Natural killer cell (primary cell): ENCODE measurements around the gene PLCB1. TPM values are rescaled to one million over a fixed set of nuclear protein-coding genes. Genes with fewer than 3 reads are reported as not detected.
A peak's percentile ranks its signal among the peaks of the same experiment; 100 is the strongest.
"Not testable (repeated sequence)": the region's sequence is repeated elsewhere in the genome, so short reads cannot be mapped to it uniquely, and the experiment has no call there.

Experiments used
- ATAC-seq, 3 donors: fragments of 150-1000 bp in 2 of 3; fragments of 200-7000 bp in 1 of 3; cut with Tn5 transposase; 1 replicate in 1 of 3; 2 replicates in 2 of 3; pipeline ENCODE4 v1.10.0; 2021; ENCODE audit warnings: mild to moderate bottlenecking in 2 of 3, moderate library complexity in 2 of 3
- DNase-seq, 2 donors: peaks; one replicate each; pipeline versions ENCODE4 v3.0.0 to v3.0.0-alpha.2; 2013 to 2021; ENCODE audit warnings: mixed read lengths in 1 of 2
- H3K27ac ChIP-seq: one replicate; pipeline ENCODE4 v1.5.1; 2013; ENCODE audit warnings: mild to moderate bottlenecking, low read length
- H3K27me3 ChIP-seq: one replicate; pipeline ENCODE4 v1.6.1; 2013; ENCODE audit warnings: low read length; ENCODE audit not compliant: control insufficient read depth, insufficient read depth
- H3K36me3 ChIP-seq: one replicate; pipeline ENCODE4 v1.6.1; 2013; ENCODE audit warnings: low read length; ENCODE audit not compliant: control insufficient read depth, insufficient read depth
- H3K4me1 ChIP-seq: one replicate; pipeline ENCODE4 v1.6.1; 2013; ENCODE audit warnings: low read length; ENCODE audit not compliant: control insufficient read depth, insufficient read depth
- H3K4me3 ChIP-seq: one replicate; pipeline ENCODE4 v1.5.1; 2013; ENCODE audit warnings: low read length
- H3K9me3 ChIP-seq: one replicate; pipeline ENCODE4 v1.6.1; 2013; ENCODE audit warnings: low read length; ENCODE audit not compliant: control insufficient read depth, insufficient read depth
- H3K27ac Mint-ChIP-seq, 2 donors: one replicate each; pipeline ENCODE4 v1.8.0; 2022; ENCODE audit warnings: mild to moderate bottlenecking in 2 of 2, mixed read lengths in 2 of 2, moderate library complexity in 1 of 2
- H3K27me3 Mint-ChIP-seq, 2 donors: one replicate each; pipeline ENCODE4 v1.8.0; 2022; ENCODE audit warnings: low read depth in 2 of 2, mixed read lengths in 2 of 2
- H3K36me3 Mint-ChIP-seq: one replicate; pipeline ENCODE4 v1.8.0; 2022; ENCODE audit warnings: mixed read lengths
- H3K4me1 Mint-ChIP-seq, 2 donors: one replicate each; pipeline ENCODE4 v1.8.0; 2022; ENCODE audit warnings: mixed read lengths in 2 of 2
- H3K4me3 Mint-ChIP-seq: one replicate; pipeline ENCODE4 v1.8.0; 2022; ENCODE audit warnings: mild to moderate bottlenecking, moderate library complexity, mixed read lengths
- H3K9me3 Mint-ChIP-seq, 2 donors: one replicate each; pipeline ENCODE4 v1.8.0; 2022; ENCODE audit warnings: mixed read lengths in 2 of 2
- CTCF ChIP-seq: fragments of 200-600 bp; IDR thresholded peaks from one replicate; pipeline ENCODE4 v1.8.0; 2022; ENCODE audit warnings: antibody characterized with exemption
- WGBS: methylation state at CpG from one replicate; pipeline ENCODE4 v1.1.7; 2013; ENCODE audit warnings: missing lambda C conversion rate; ENCODE audit not compliant: insufficient coverage; 5-methylcytosine and 5-hydroxymethylcytosine counted together
- intact Hi-C: fragments of 100-400 bp; cut with micrococcal nuclease; formaldehyde crosslinking; loops from one replicate; pipeline ENCODE4 v1.14.2; 2022
- total RNA-seq, 4 donors: library from RNA; stranded (reverse); fragments of 120-200 nt in 1 of 4; gene quantifications; one replicate each; pipeline versions ENCODE4 v1.2.3 to v1.2.4, GENCODE V29; 2013 to 2022

The PLCB1 gene
- total RNA-seq, 3 donors from 2014 or later (not counting 1 experiment from before 2014, with no cell fraction given) = 48.7 to 66.2 (median 57.7) TPM

DNA sequence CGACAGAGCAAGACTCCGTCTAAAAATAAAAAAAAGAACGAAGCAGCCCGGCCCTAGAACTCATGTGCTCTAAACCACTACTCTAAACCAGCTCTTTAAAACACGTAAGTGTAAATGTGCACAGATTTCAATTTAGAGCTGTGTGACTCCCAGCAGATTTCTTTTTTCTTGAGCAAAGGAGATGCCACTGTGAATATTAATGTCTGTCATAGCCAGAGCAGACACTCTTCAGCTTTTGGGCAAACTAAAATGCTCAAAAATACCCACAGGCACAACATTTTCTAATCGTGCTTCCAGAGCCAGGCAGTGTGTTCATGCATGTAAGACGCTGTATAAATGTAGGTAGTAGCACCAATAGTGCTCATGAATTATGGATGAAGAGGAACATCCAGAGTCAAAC lies 717.9 kb downstream of the PLCB1 start:
- H3K27ac Mint-ChIP-seq = no peak overlapping the region

GRCh38 chr20:8851446-8851845 lies 719.4 kb downstream of the PLCB1 start:
- Mint-ChIP-seq H3K4me1 (no peaks in the 10 kb centered on the region), H3K27me3 (no peaks in the 10 kb centered on the region), H3K27ac (peak overlapping the region in 1 of 2 donors; percentile 2), H3K9me3 (no peaks in the 10 kb centered on the region), H3K36me3 (no peaks in the 10 kb centered on the region), H3K4me3 (no peak overlapping the region)
- H3K27ac ChIP-seq = no peak overlapping the region
- DNase-seq (no peak), ATAC-seq (no peak)
- TF ChIP-seq CTCF = no peak
- intact Hi-C loops = no loop called here
- H3K4me3 ChIP-seq = no peak overlapping the region
- H3K4me1 ChIP-seq = no peaks in the 10 kb centered on the region
- no peaks in the 10 kb centered on the region for H3K9me3 ChIP-seq
- no peaks in the 10 kb centered on the region for H3K27me3 ChIP-seq
- H3K36me3 ChIP-seq = no peaks in the 10 kb centered on the region
- 100% methylated on average over 1 of the region's 1 CpG for WGBS

More for the DNA sequence above, 717.9 kb downstream of the PLCB1 start:
- H3K4me1 ChIP-seq = no peaks in the 10 kb centered on the region
- no peak overlapping the region for H3K4me3 ChIP-seq
- no peak overlapping the region for H3K4me3 Mint-ChIP-seq
- no peak for TF ChIP-seq CTCF
- ATAC-seq = no peak
- H3K9me3 ChIP-seq = no peaks in the 10 kb centered on the region
- no peaks in the 10 kb centered on the region for H3K36me3 ChIP-seq
- 94% methylated on average over 7 of the region's 7 CpGs for WGBS
- no peaks in the 10 kb centered on the region for H3K4me1 Mint-ChIP-seq
- DNase-seq = no peak
- H3K27me3 ChIP-seq = no peaks in the 10 kb centered on the region
- intact Hi-C loops = no loop called here
- H3K27ac ChIP-seq = no peak overlapping the region
- no peaks in the 10 kb centered on the region for H3K36me3 Mint-ChIP-seq
- no peaks in the 10 kb centered on the region for H3K27me3 Mint-ChIP-seq
- H3K9me3 Mint-ChIP-seq = no peaks in the 10 kb centered on the region

DNA sequence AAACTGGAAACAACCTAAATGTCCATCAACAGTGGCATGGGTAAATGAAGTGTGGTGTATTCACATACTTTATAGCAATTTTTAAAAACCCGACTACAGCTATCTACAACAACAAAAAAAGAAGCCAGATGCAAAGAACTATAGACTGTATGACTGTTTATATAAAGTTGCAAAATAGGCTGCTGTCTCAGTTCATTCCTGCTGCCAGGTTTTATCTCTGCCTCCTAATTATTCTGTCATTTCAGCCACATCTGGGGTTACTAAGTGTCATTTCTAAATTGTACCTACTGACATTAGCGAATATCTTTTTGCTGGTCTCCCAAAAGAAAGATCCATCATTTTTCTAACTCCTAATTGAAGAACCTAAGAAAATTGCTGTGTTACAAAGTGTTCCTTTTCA lies 719.9 kb downstream of the PLCB1 start:
- 85% methylated on average over 1 of the region's 2 CpGs for WGBS

GRCh38 chr20:8853211-8853610 lies 721.1 kb downstream of the PLCB1 start:
- H3K27me3 ChIP-seq, H3K4me1 ChIP-seq, H3K36me3 Mint-ChIP-seq, H3K4me1 Mint-ChIP-seq, H3K27ac Mint-ChIP-seq, H3K9me3 ChIP-seq, H3K36me3 ChIP-seq, DNase-seq, H3K27ac ChIP-seq, intact Hi-C loops, H3K9me3 Mint-ChIP-seq, H3K27me3 Mint-ChIP-seq, H3K4me3 Mint-ChIP-seq, H3K4me3 ChIP-seq: not testable (repeated sequence)
- 45% methylated on average over 2 of the region's 3 CpGs for WGBS
- ATAC-seq = peak in 1 of 3 donors; percentile 48

More for the DNA sequence above, 719.9 kb downstream of the PLCB1 start:
- peak overlapping the region in 1 of 2 donors; percentile 19 for H3K27ac Mint-ChIP-seq
- H3K36me3 Mint-ChIP-seq, H3K27ac ChIP-seq, intact Hi-C loops, H3K9me3 ChIP-seq, H3K27me3 ChIP-seq, H3K4me1 Mint-ChIP-seq, DNase-seq, H3K4me1 ChIP-seq, H3K4me3 Mint-ChIP-seq, H3K9me3 Mint-ChIP-seq, H3K36me3 ChIP-seq, H3K4me3 ChIP-seq, H3K27me3 Mint-ChIP-seq, ATAC-seq: not testable (repeated sequence)
